Stimulated activated CD8-positive, alpha-beta memory T cell treated with anti-CD3 and anti-CD28 coated beads, Interleukin-15, amount 100 ng/mL, for 24 hours (primary cell): Measurements from ENCODE around the gene C1QL1.

Experiments
- DNase-seq: peaks from one replicate; pipeline ENCODE4 v3.0.0-alpha.2; 2020; ENCODE audit warnings: low read depth

Gene C1QL1

DNA sequence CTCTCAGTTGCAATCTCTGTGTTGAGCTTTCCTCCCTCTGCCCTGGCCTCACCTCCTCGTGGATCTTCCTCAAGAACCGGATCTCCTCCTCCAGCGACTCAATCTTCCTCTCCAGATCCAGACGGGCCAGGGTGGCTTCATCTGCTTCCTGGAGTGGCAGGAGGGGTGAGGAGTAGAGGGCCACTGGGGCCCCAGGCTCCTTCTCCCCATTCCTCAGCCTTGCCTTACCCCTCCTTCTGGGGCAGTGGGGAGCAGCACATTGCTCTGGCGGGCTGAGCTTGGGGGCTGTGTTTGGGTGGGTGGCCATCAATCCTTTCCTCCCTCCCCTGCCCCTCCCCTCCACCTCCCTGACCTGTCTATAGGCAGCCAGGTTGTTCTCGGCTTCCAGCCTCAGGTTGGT, 54.4 kb downstream of the C1QL1 start:
- DNase-seq: no peak

DNA sequence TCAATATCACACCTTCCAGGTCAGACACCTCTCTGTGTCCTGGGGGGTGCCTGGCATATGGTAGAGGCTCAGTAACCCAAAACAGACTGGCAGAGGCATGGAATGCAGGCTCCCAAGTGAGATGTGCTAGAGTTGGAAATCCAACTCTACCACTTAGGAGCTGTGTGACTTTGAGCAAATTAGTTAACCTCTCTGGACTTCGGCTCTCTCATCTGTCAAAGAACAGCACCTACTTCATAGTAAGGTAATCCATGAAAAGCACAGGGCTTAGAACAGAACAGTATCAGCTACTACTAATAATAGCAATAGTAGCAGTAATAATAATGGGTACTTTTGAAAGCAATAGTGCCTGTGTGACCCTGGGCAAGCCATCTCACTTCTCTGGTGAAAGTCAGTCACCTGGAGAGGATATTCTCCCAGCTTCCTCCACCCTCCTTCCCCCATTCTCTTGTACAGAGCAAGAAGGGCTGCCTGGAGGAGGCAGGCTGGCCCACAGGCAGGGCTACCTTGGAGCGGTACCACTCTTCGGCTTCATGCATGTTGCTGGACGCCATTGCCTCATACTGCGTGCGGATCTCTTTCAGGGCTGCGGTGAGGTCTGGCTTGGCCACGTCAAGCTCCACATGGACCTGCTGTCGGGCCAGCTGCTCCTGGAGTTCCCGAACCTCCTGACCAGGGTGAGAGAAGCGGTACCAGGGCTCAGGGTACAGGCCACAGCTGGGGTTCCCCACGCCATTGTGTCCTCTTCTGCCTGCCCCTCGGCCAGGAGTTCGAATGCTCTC, 55.1 kb downstream of the C1QL1 start:
- DNase-seq: no peak

DNA sequence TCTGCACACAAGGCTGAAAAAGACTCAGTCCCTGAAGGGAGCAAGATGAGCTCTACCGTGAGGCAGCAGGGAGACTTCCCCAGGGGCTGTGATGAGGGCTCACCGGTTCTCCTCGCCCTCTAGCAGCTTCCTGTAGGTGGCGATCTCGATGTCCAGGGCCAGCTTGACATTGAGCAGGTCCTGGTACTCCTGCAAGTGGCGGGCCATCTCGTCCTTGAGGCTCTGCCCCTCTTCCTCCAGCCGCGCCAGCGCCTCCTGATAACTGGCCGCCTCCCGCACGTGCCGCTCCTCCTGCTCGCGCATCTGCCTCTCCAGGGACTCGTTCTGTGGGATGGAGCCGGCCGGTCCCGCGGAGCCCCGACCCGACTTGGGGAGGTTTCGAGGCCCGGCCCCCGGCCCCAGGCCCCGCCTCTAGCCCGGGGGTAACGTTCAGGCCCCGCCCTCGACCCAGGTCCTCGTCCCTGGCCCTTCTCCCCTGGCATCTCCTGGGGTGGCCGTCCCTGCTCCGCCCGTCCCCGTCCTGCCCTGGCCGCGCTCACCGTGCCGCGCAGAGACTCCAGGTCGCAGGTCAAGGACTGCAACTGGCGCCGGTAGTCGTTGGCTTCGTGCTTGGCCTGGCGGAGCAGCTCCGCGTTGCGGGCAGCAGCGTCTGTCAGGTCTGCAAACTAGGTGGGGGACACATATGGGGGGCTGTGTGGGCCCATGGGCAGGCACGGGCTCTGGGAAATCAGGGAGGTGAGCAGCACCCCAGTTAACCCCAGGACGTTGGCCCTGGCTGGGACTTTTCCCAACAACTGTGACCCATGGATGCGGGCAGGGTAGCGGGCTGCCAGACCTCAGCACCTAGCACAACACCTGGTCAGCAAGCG, 56.7 kb downstream of the C1QL1 start:
- DNase-seq: no peak

DNA sequence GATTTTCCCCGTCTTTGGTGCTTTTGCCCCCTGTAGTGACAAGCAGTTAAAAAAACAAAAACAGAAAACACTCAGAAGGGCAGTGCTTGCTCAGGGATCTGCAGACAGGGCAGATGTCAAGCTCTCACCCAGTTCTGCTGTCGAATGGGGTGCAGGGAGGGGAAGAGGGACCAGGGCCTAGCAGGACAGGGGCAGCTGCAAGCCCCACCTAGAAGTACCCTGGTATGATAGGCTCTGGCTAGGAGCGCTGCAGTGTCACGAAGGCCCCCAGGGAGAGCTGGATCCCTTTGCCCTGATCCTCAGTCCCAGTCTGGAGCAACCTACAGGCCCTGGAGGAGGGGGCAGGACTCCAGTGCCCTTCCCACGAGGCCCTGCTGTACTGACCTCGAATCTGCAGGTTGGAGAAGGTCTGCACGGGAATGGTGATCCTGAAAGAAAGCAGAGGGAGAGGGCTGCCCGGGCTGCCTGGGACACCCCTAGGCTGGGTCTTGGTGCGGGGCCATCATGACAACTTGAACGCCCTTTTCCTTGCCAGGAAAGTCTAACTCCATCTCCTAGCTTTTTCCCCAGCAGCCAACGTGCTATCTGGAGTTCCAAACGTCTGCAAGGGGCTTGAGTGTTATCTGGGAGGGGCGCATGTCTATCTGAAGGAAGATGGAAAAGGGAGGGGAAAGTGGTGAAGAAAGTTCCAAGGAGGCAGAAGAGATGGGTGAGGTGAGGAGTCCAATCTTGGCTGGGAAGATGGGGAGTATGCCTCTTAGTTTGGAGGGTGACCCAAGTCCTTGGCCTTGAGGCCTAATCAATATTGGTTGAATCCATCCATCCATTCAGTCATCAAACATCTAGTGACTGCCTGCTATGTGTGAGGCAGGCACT, 57.6 kb downstream of the C1QL1 start:
- no peak for DNase-seq
